SU-DHL-6 (cell line): Measurements from ENCODE around the gene NUDT4.

Experiments used
- H2AFZ ChIP-seq: fragments of 200-600 bp; sonication (generic); 2 replicates; pipeline ENCODE4 v1.6.1; 2014; ENCODE audit warnings: low read depth, mild to moderate bottlenecking, moderate library complexity, mixed read lengths, antibody characterized with exemption, low read length; ENCODE audit not compliant: severe bottlenecking
- H3F3A ChIP-seq: fragments of 200-600 bp; shearing (Covaris generic); 2 replicates; pipeline ENCODE4 v1.6.0; 2016; ENCODE audit warnings: antibody characterized with exemption, mild to moderate bottlenecking; ENCODE audit not compliant: insufficient read depth
- H3K27ac ChIP-seq: fragments of 200-600 bp; sonication (generic); 2 replicates; pipeline ENCODE4 v1.5.1; 2016; ENCODE audit warnings: low read depth, mild to moderate bottlenecking, low read length, moderate library complexity, mixed read lengths
- H3K27me3 ChIP-seq: fragments of 200-600 bp; sonication (generic), shearing (Covaris generic); 2 replicates; pipeline ENCODE4 v1.6.0; 2014; ENCODE audit warnings: mild to moderate bottlenecking, low read length
- H3K36me3 ChIP-seq: fragments of 200-600 bp; sonication (generic); 2 replicates; pipeline ENCODE4 v1.6.1; 2014; ENCODE audit warnings: mild to moderate bottlenecking, low read length, mixed read lengths
- H3K4me2 ChIP-seq: fragments of 300-600, 200-600 bp; shearing (Covaris generic), sonication (generic); 2 replicates; pipeline ENCODE4 v1.6.0; 2014; ENCODE audit warnings: low read length, low read depth, mild to moderate bottlenecking; ENCODE audit not compliant: poor library complexity, severe bottlenecking
- H3K4me3 ChIP-seq: fragments of 200-600 bp; sonication (generic); 2 replicates; pipeline ENCODE4 v1.5.1; 2014; ENCODE audit warnings: antibody characterized with exemption, low read length, mild to moderate bottlenecking, mixed read lengths; ENCODE audit not compliant: insufficient read depth, poor library complexity, severe bottlenecking
- H3K79me2 ChIP-seq: fragments of 200-600 bp; sonication (generic); 2 replicates; pipeline ENCODE4 v1.6.1; 2014; ENCODE audit warnings: mild to moderate bottlenecking, low read length, moderate library complexity; ENCODE audit not compliant: insufficient read depth
- H3K9ac ChIP-seq: fragments of 200-600 bp; sonication (generic); 2 replicates; pipeline ENCODE4 v1.7.0; 2014; ENCODE audit warnings: mild to moderate bottlenecking, low read length
- H3K9me2 ChIP-seq: fragments of 200-600 bp; sonication (generic); replicated peaks from 2 replicates; pipeline ENCODE4 v1.6.1; 2014; ENCODE audit warnings: low read length; ENCODE audit not compliant: insufficient read depth
- H3K9me3 ChIP-seq: fragments of 200-600 bp; sonication (generic); 2 replicates; pipeline ENCODE4 v1.6.1; 2014; ENCODE audit warnings: low read length, mixed read lengths; ENCODE audit not compliant: insufficient read depth
- H4K20me1 ChIP-seq: fragments of 200-600 bp; sonication (generic); 2 replicates; pipeline ENCODE4 v1.6.1; 2014; ENCODE audit warnings: low read depth, mild to moderate bottlenecking, antibody characterized with exemption, low read length, moderate library complexity, mixed read lengths
- EZH2phosphoT487 ChIP-seq: fragments of 200-600 bp; sonication (generic), shearing (Covaris generic); conservative IDR thresholded peaks from 2 replicates; pipeline ENCODE4 v1.6.1; 2018; ENCODE audit warnings: mild to moderate bottlenecking, antibody characterized with exemption, low read length, moderate library complexity, mixed read lengths
- TF ChIP-seq, protein P1 (sequence below): fragments of 200-600 bp; sonication (generic); IDR thresholded peaks from one replicate; pipeline ENCODE4 v1.5.1; 2017; ENCODE audit warnings: antibody characterized with exemption, mild to moderate bottlenecking, low read length, moderate library complexity; ENCODE audit not compliant: insufficient read depth, poor library complexity, severe bottlenecking

The NUDT4 gene

DNA sequence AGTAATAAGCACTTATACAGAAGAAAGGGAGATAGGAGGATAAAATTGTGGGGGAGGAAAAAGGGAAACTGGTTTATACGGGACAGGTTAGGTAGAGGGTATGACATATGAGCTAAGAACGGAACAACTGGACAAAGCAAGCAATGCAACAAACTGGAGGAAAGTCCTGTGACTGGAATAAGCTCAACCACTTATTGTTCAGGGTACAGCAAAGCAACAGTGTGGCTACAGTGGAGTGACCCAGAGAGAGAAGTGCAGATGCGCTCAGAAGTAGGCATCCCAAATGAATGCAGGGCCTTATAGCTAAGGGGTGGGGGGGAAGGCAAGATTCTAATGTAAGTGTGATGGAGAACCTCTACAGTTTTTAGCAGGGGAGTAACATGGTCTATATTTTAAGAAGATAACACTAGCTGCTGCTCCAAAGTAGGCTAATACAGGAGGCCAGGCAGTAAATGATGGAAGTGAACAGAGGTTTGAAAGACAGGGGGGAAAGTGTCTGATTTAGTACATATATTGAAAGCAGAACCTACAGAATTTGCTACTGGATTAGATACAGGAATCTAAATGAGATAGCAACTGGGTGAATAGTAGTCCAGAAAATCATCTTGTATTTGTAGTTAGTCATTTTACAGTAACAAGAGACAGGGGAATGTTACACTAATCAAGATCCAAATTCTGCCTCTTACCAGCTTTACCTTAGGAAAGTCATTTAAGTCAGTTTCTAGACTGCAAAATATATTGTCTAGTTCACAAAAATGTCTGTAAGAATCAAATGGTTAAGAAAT is 60.7 kb downstream of the NUDT4 start:
- no peaks in the 10 kb centered on the region for H3K9me3 ChIP-seq
- H3F3A ChIP-seq = peaks cover 9% of the 10 kb centered on the region; the same call in 1 of the 2 replicates
- no peak overlapping the region for H3K4me3 ChIP-seq
- peaks cover 83% of the 10 kb centered on the region for H3K79me2 ChIP-seq
- H3K27me3 ChIP-seq = no peaks in the 10 kb centered on the region
- no peaks in the 10 kb centered on the region for H3K9me2 ChIP-seq
- H3K36me3 ChIP-seq = no peaks in the 10 kb centered on the region
- H3K4me2 ChIP-seq = peak overlapping the region; percentile 78
- peak overlapping the region; percentile 98; the same call in 1 of the 2 replicates for H3K9ac ChIP-seq
- H4K20me1 ChIP-seq = peaks cover 57% of the 10 kb centered on the region
- TF ChIP-seq EZH2phosphoT487 = no peak
- TF ChIP-seq, protein P1, sequence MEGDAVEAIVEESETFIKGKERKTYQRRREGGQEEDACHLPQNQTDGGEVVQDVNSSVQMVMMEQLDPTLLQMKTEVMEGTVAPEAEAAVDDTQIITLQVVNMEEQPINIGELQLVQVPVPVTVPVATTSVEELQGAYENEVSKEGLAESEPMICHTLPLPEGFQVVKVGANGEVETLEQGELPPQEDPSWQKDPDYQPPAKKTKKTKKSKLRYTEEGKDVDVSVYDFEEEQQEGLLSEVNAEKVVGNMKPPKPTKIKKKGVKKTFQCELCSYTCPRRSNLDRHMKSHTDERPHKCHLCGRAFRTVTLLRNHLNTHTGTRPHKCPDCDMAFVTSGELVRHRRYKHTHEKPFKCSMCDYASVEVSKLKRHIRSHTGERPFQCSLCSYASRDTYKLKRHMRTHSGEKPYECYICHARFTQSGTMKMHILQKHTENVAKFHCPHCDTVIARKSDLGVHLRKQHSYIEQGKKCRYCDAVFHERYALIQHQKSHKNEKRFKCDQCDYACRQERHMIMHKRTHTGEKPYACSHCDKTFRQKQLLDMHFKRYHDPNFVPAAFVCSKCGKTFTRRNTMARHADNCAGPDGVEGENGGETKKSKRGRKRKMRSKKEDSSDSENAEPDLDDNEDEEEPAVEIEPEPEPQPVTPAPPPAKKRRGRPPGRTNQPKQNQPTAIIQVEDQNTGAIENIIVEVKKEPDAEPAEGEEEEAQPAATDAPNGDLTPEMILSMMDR = no peak
- H3K27ac ChIP-seq = peak overlapping the region; percentile 4; the same call in 1 of the 2 replicates
- no peak overlapping the region for H2AFZ ChIP-seq

DNA sequence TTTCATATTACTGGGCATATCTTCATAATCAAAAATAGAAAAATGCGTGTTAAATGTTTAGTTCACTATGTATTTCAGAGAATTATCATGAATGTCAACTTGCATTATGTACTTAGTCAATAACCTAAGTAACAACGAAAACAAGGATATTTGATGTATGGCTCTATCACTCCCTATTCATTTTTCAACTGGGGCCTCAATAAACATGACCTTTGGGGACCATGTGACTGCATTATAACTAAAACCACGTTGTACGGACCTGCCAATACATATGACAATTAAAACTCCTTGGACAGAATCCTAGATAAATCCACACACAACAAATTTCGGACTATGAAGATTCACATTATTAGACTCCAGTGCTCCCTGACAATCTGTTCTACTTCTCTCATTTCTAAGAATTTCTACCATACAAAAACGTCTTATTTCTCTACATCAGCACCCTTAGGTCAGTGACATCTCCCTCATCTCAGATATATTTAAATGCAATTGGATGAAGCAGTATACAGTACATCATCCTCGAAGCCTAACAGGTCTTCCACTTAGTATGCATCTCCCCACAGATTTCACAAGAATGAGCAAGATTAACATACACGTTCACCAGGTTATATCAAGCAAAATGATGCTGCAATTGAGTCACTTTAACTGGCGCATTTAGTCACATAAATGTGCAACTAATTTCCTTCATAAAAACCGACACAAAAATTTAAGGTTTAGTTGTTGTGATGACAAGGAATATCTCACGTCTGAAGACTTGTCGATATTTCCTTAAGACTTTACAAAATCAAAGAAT is 62.5 kb downstream of the NUDT4 start:
- H2AFZ ChIP-seq = no peak overlapping the region
- H3K9me3 ChIP-seq = no peaks in the 10 kb centered on the region
- H3F3A ChIP-seq = peaks cover 9% of the 10 kb centered on the region; the same call in 1 of the 2 replicates
- peaks cover 65% of the 10 kb centered on the region for H3K79me2 ChIP-seq
- peak overlapping the region; percentile 77 for H3K4me3 ChIP-seq
- peak overlapping the region; percentile 78 for H3K4me2 ChIP-seq
- H3K9ac ChIP-seq = peak overlapping the region; percentile 98
- TF ChIP-seq, protein P1 = no peak
- TF ChIP-seq EZH2phosphoT487 = no peak
- H4K20me1 ChIP-seq = peaks cover 48% of the 10 kb centered on the region
- no peak overlapping the region; the same call in 1 of the 2 replicates for H3K27ac ChIP-seq
- H3K36me3 ChIP-seq = no peaks in the 10 kb centered on the region
- H3K27me3 ChIP-seq = no peaks in the 10 kb centered on the region
- no peaks in the 10 kb centered on the region for H3K9me2 ChIP-seq

DNA sequence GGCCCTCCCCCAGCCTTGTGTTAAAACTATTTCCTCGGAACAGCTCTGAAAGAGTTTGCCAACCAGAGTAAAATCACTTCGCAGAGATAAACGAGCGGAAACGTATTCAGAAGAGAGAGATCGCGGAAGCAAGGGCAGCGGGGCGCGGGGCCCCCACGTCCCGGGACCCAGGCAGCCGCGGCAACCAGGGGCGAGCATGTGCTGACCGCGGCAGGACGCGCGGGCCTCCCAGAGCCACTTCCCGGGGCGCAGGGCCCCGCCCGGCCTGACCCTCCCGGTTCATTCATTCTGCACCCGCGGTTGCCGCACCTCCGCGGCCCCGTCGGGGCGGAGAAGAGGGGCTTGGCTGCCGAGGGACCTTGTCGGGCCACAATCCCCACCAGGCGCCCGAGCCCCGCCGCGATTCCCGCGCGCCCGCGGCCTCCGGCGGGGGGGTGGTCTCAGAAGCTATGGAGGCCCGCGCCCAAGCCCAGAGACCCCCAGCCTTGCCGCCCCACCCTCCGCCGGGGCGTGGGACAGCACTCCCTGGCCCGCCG is 63.4 kb downstream of the NUDT4 start:
- peaks cover 5% of the 10 kb centered on the region; the same call in 1 of the 2 replicates for H3F3A ChIP-seq
- H3K4me2 ChIP-seq = peak overlapping the region; percentile 78
- peak overlapping the region; percentile 98 for H3K9ac ChIP-seq
- no peaks in the 10 kb centered on the region for H3K36me3 ChIP-seq
- peak overlapping the region; percentile 70 for H2AFZ ChIP-seq
- no peaks in the 10 kb centered on the region for H3K27me3 ChIP-seq
- no peaks in the 10 kb centered on the region for H3K9me2 ChIP-seq
- H3K79me2 ChIP-seq = peaks cover 56% of the 10 kb centered on the region
- peaks cover 41% of the 10 kb centered on the region for H4K20me1 ChIP-seq
- peak overlapping the region; percentile 71 for H3K27ac ChIP-seq
- H3K9me3 ChIP-seq = no peaks in the 10 kb centered on the region
- H3K4me3 ChIP-seq = peak overlapping the region; percentile 77
- TF ChIP-seq, protein P1 = no peak
- TF ChIP-seq EZH2phosphoT487 = no peak
